K562 (cell line): ENCODE data around the gene ITSN1. TPM values are rescaled to one million over a fixed set of nuclear protein-coding genes. Genes with fewer than 3 reads are reported as not detected.

Experiments used
- ARID1B ChIP-seq: fragments of 450-650 bp; IDR thresholded peaks from 2 replicates; pipeline ENCODE4 v1.6.1; 2016; ENCODE audit warnings: antibody characterized with exemption, mild to moderate bottlenecking, inconsistent platforms
- ARID4B ChIP-seq: sonication (generic); formaldehyde crosslinking; IDR thresholded peaks from 2 replicates; pipeline ENCODE4 v1.8.0; 2022; ENCODE audit warnings: mild to moderate bottlenecking, missing genetic modification reagents
- CREBBP ChIP-seq: IDR thresholded peaks from one replicate; pipeline ENCODE4 v1.6.1; 2012; ENCODE audit warnings: low read depth, mild to moderate bottlenecking, control low read depth, inconsistent platforms, low read length
- CUX1 ChIP-seq: fragments of 200-800 bp; sonication (Bioruptor generic); IDR thresholded peaks from 2 replicates; pipeline ENCODE4 v1.6.1; 2016; ENCODE audit warnings: missing genetic modification characterization, missing compliant biosample characterization
- HDAC3 ChIP-seq: fragments of 450-650 bp; IDR thresholded peaks from 2 replicates; pipeline ENCODE4 v1.6.1; 2018; ENCODE audit warnings: borderline replicate concordance, mild to moderate bottlenecking, moderate library complexity; ENCODE audit not compliant: partially characterized antibody
- HEY1 ChIP-seq: fragments of 250-450 bp; sonication (Bioruptor Pico); IDR thresholded peaks from 2 replicates; pipeline ENCODE4 v1.5.0; 2020; ENCODE audit warnings: mild to moderate bottlenecking, moderate library complexity, borderline replicate concordance
- MTA2 ChIP-seq: fragments of 450-650 bp; IDR thresholded peaks from 2 replicates; pipeline ENCODE4 v1.6.1; 2016; ENCODE audit warnings: low read depth
- XRCC3 ChIP-seq: fragments of 450-650 bp; IDR thresholded peaks from 2 replicates; pipeline ENCODE4 v1.6.1; 2017; ENCODE audit warnings: mild to moderate bottlenecking, moderate library complexity
- ZFP1 ChIP-seq: fragments of 450-650 bp; formaldehyde crosslinking; IDR thresholded peaks from 2 replicates; pipeline ENCODE4 v1.4.0; 2020; ENCODE audit warnings: mild to moderate bottlenecking, mixed read lengths
- ZNF134 ChIP-seq: fragments of 250-450 bp; sonication (Bioruptor Pico); conservative IDR thresholded peaks from 2 replicates; pipeline ENCODE4 v1.4.0; 2020
- ZNF41 ChIP-seq: fragments of 250-450 bp; sonication (Bioruptor Pico); conservative IDR thresholded peaks from 2 replicates; pipeline ENCODE4 v1.4.0; 2020; ENCODE audit warnings: mild to moderate bottlenecking
- ZNF609 ChIP-seq: sonication (generic); formaldehyde crosslinking; IDR thresholded peaks from 2 replicates; pipeline ENCODE4 v1.8.1; 2023; ENCODE audit warnings: missing genetic modification reagents, mild to moderate bottlenecking, borderline replicate concordance
- polyA plus RNA-seq, 8 experiments: library from polyadenylated mRNA; depleted of rRNA in 4 of 8; stranded (reverse) in 5 of 8; unstranded in 3 of 8; fragments of >200 nt; fragmentation: Nextera tagmentation in 2 of 8; fragmentation: Illumina TruSeq in 1 of 8; extraction: Ambion mirVana in 2 of 8; extraction: Trizol in 1 of 8; gene quantifications; 2 replicates each; pipeline versions ENCODE4 v1.2.1 to v1.2.3, GENCODE V29; 2011 to 2014; ENCODE audit warnings: inconsistent platforms in 1 of 8, missing spikeins in 1 of 8
- total RNA-seq, 7 experiments: library from RNA; depleted of rRNA in 6 of 7; stranded (reverse); fragments of >200 nt in 6 of 7; fragmentation: Illumina TruSeq in 2 of 7; extraction: Trizol in 2 of 7; gene quantifications; 2 replicates each; pipeline versions ENCODE4 v1.2.1 to v1.2.3, GENCODE V29; 2011 to 2021; ENCODE audit warnings: low replicate concordance in 1 of 7

Gene ITSN1
- total and polyA plus RNA-seq, 9 of the 15 experiments (the other 6 are each of a cell fraction or from before 2014, with no cell fraction given), result 1.1 to 12.6 (median 4.8) TPM

- TF ChIP-seq CUX1 (CRISPR knock-in tag) (no peak), ZFP1 (no peak), HEY1 (no peak), ARID4B (CRISPR knock-in tag) (no peak), ZNF41 (CRISPR knock-in tag) (no peak), CREBBP (no peak), ARID1B (peak; percentile 60), HDAC3 (no peak), ZNF134 (CRISPR knock-in tag) (no peak), MTA2 (no peak), XRCC3 (no peak), ZNF609 (CRISPR knock-in tag) (no peak)
Observed at GRCh38 chr21:33655588-33656221, 13.4 kb downstream of the ITSN1 start (continued).
